GM19395 (cell line): ENCODE results near the gene ADAT3.
"Not testable (repeated sequence)": the region's sequence is repeated elsewhere in the genome, so short reads cannot be mapped to it uniquely, and the experiment has no call there.

Experiments used
- ATAC-seq: cut with Tn5 transposase; IDR thresholded peaks from one replicate; pipeline ENCODE4 v1.9.1; 2021; ENCODE audit warnings: mild to moderate bottlenecking, moderate library complexity; ENCODE audit not compliant: unreplicated experiment

Gene ADAT3

GRCh38 chr19:1866693-1867348, 38.4 kb upstream of the ADAT3 start:
- ATAC-seq = no peak

- ATAC-seq = no peak
Observed at GRCh38 chr19:1867349-1867724, 37.9 kb upstream of the ADAT3 start.

DNA sequence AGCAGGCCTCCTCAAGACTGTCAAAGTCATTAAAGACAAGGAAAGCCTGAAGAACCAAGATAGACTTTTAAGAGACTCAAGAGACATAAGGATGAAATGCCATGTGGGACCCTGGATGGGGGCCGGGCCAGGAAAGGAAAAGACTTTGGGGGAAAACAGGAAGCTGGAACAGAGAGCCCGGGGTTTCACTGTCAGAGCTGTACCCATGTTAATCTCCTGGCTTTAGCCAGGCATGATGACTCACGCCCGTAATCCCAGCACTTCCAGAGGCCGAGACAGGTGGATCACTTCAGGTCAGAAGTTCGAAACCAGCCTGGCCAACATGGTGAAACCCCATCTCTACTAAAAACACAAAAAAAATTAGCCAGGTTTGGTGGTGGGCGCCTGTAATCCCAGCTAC, 36.2 kb upstream of the ADAT3 start:
- no peak for ATAC-seq

DNA sequence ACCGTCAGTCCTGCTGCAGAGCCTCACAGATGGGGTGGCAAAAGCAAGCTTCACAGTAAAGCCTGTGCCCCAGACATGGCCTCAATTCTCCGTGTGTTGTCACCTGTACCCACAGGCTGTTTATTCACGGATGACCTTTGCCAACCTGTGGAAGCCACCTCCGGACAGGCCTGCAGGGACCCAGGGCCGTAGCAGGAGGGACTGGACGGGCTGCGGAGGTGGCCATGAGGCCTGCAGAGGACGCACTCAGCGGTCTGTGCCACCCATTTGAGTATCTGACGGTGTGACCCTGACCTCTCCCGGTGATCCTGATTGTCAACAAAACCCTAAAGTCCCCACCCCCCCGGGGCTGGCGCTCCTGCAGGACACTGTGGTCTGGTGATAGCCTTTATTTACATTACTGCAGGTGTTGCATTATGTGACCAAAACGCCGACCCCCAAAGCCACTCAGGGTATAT, 34.0 kb upstream of the ADAT3 start:
- ATAC-seq = no peak

DNA sequence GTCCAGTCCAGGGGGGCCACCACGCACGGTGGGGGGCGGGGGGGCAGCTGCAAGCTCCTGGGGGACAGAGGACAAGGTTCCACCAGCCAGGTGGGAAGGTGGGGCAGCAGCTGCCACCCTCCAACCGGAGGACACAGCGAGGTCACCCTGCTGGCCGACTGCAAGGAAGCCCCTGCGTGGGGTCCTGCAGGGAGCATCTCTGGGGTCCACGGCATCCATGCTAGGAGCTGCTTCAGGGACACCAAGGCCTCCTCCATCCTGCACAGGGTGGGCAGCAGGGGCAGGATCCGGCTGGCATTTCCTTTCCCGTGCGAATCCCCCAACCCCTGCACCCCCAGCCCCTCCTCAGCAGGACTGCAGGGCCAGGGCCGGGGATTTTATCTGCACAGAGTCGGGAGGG, 33.6 kb upstream of the ADAT3 start:
- no peak for ATAC-seq

- ATAC-seq = no peak
Observed at GRCh38 chr19:1872807-1873523, 32.2 kb upstream of the ADAT3 start.

DNA sequence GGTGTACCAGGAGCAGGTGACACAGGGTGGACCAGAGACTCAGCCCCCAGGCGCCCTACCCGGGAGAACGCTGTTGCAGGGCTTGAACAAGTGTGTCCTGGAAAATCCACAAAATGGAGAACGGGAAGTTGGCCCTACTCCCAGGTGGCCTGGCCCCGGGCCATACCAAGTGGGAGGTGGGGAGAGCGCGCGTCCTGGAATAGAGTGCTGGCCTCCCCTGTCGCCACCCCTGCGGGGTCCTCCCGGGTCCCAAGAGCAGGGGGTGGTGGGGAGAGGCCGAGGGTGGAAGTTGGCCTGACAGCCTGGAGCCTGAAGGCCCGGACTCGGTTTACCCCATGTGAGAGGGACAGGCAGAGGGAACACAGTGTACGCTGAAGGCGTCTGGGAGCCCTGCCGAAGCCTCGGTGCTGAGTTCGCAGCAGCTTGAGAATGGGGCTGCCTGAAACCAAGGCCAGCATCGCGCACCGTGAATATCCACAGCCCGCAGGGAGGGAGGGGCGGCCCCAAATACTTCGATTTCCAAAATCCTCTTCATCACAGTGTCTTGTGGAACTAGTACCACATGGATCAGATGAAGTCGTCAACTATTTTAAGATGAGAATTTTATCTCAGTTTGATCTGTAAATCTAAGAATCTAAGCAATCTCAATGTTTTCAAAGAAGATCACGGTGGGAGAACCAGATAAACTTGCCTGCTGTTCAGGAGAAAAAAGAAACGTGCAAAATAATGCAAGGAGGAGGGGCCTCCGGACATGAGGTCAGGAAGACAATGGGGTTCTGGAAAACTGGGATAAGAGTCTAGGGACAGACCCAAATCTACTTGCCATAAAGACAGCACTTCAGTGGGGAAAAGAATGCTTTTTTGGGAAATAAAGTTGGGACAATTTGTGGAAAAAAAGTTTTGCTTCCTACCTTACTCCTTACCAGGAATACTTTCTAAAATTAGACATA, 31.4 kb upstream of the ADAT3 start:
- no peak for ATAC-seq

GRCh38 chr19:1874554-1875185, 30.5 kb upstream of the ADAT3 start:
- ATAC-seq = no peak

DNA sequence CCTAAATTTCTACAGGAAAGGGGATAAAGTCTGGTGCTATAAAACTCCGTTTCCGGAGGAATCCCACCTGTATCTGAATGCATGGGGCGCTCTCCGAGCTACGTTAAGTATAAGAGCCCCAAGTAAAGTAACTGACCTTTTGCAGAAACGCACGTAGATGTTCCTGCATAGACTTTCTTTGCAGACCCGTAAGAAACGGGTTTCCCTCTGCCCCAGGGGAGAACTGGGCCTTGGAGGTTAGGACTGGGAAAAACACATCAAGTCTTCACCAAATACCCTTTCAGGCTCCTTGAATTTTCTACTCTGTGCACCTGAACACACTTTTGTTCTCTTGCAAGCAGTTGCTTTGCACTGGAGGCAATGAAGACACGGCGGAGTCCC, 29.9 kb upstream of the ADAT3 start:
- ATAC-seq = not testable (repeated sequence)

- peak; percentile 86 for ATAC-seq
Observed at GRCh38 chr19:1875646-1876495, 29.3 kb upstream of the ADAT3 start.

DNA sequence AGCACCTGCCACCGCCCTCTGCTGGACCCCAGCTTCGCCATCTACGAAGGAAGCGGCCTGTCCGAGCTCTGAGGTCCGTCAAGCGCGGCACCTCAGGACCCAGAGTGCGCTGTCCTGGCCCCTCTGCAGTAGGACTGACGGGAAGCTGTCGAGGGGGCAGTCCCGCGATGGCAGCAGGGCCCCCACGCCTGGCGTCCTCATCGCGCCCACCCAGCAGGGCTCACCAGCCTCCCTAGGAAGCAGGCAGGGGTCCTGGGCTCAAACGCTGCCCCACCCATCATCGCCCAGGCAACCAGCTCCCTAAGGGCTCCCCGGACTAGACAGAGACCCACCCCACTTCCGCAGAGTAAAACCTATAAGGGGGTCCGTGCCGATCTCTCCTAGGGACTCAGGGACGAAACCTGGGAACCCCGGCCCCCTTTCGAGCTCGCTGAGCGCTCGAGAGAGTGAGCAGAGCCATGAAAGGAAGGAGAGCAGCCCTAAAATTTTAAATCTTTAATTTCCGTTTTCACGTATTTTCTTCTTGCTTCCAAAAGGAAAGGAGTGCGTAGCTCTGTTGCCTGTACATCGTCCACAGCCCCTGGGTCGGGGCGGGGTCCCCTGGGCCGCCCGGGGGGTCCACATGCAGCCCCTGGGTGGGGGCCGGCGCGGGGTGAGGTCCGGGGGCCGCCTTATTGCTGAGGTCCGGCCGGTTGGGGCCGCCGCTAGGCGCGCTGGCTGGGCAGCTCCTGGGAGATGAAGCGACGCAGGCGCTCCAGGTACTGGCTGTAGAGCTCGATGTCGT, 28.5 kb upstream of the ADAT3 start:
- ATAC-seq = peak; percentile 11

DNA sequence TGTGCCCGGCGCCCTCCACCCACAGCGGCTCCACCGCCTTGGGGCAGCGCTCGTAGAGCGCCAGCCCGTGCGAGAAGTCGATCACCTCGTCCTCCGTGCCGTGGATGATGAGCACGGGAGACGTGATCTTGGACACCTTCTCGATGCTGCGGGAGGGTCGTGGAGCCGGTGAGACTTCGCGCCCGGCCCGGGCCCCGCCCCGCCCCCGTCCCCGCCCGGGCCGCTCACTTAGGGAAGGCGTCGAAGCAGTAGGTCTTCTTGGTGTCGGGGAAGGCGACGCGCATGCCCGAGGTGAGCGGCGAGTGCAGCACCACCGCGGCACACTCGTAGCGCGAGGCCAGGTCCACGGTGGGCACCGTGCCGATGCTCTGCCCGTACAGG, 27.9 kb upstream of the ADAT3 start:
- not testable (repeated sequence) for ATAC-seq

DNA sequence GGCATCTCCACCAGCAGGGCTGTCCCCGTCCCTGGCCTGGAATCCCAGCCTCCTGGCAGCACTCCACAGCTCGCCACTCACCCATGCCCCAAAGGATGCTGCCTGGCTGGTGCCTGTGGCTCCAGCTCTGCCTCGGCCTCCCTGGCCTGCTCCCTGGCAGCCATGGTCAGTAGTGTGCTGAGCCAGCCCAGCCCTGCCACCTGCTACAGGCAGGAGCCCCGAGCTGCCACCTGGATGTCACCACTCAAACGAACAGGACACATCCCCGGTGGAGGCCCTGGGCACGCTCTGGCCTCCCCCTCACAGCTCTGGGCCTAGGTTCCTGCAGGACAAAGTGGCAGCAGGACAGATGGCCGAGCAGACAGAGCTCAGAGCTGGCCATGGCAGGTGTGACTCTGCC, 26.6 kb upstream of the ADAT3 start:
- ATAC-seq = not testable (repeated sequence)

- ATAC-seq = not testable (repeated sequence)
Observed at GRCh38 chr19:1879982-1880381, 25.2 kb upstream of the ADAT3 start.

DNA sequence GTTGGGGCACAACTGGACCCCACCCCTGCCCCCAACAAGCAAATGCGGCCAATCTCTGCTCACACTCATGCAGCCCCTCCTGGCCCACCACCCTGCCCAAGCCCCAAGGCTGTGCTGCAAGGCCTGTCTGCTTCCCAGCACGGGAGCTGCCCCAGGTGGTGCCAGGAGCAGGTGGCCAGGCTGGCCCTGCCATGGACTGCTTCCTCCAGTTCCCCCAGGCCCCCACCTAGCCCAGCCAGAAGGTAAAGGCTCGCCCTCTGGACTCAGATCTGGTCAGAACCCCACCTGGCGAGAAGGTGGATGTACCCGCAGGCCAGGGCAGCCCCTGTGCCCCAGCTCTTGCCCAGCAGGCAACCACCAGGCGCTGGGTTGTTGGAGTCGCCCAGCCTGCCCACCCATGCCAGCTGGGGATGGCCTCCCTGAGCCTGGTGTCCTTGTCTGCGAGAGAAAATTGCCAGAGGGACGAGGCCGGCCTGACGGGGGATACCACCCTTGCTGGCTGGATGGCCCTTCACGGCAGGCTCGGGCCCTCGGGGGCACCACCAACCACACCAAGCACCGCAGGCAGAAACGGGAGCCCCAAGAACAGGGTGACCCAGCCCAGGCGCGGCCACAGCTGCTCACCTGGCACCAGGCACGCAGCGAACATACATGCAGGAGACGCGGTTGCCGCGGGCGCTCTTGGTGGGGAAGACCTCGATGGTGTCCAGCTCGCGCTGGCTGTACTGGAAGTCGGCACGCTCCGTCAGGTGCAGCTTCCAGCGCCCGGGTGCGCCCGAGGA, 24.4 kb upstream of the ADAT3 start:
- ATAC-seq = no peak

GRCh38 chr19:1881393-1882088, 23.7 kb upstream of the ADAT3 start:
- ATAC-seq = not testable (repeated sequence)

DNA sequence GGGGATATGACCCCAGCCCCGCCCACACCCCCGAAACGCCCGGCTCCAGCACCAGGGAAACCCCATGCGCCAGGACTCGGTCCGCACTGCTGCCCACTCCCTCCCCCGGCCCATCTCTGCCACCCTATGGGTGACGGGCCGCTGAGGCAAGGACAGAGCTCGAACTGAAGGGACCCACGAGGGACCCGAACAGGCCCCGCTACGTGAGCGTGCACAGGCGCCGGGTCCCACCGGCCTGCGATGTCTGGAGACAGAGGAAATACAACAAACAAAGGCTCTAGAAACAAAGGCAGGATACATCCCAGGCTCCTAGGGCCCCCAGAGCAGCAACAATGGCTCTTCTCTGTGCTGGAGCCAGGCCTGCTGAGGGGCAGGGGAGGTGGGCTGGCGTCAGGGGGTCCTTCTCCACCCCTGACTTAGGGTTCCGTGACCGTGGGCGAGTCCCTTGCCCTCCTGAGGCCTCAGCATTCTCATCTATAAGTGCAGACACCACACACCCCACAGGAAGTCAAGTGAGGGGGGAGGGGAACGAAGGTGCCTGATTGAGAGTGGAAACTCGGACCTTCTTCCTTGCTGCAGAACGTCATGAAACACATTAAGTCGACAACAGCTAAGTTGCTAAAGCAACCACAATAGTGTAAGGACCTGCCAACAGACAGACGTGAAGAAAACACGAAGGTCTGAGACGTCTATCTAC, 23.0 kb upstream of the ADAT3 start:
- no peak for ATAC-seq
